Vagina (tissue), 2 donors: ENCODE data around the gene IL16.

ENCODE experiments used
- POLR2A ChIP-seq, 2 donors: fragments of 450-650 bp; IDR thresholded peaks; one replicate each; pipeline ENCODE4 v1.6.1; 2017; ENCODE audit warnings: antibody characterized with exemption in 2 of 2, mild to moderate bottlenecking in 2 of 2, moderate library complexity in 2 of 2
- POLR2AphosphoS5 ChIP-seq, 2 donors: sonication (generic); formaldehyde crosslinking; IDR thresholded peaks; one replicate each; pipeline ENCODE4 v1.9.0; 2017; ENCODE audit warnings: antibody characterized with exemption in 2 of 2, mild to moderate bottlenecking in 2 of 2, low read depth in 1 of 2; ENCODE audit not compliant: insufficient read depth in 1 of 2
- TF ChIP-seq, protein P1 (sequence below), 3 experiments: fragments of 450-650 bp in 2 of 3; fragments of 200-600 bp in 1 of 3; sonication (generic) in 1 of 3; IDR thresholded peaks; one replicate each; pipeline ENCODE4 v1.5.1; 2017 to 2019; ENCODE audit warnings: antibody characterized with exemption in 3 of 3, mild to moderate bottlenecking in 2 of 3, moderate library complexity in 2 of 3

DNA sequence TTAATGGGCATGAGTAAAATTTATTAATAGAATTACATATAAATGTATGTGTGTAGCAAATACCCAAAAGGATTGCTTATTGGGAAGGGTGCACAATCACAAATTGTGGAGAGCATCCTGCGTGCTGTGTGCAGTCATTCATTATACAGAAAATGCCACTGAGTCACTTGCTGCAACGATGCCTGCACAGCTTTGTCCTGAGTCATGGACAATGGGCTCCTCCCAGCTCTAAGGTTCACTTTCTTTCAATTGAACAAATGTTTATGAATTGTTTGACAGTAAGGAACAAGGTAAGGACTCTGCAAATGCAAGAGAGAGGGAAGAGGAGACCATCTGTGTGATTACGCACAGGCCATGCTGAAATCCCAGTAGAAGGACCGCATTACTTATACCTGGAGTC is 43.9 kb upstream of the IL16 start:
- TF ChIP-seq, protein P1, sequence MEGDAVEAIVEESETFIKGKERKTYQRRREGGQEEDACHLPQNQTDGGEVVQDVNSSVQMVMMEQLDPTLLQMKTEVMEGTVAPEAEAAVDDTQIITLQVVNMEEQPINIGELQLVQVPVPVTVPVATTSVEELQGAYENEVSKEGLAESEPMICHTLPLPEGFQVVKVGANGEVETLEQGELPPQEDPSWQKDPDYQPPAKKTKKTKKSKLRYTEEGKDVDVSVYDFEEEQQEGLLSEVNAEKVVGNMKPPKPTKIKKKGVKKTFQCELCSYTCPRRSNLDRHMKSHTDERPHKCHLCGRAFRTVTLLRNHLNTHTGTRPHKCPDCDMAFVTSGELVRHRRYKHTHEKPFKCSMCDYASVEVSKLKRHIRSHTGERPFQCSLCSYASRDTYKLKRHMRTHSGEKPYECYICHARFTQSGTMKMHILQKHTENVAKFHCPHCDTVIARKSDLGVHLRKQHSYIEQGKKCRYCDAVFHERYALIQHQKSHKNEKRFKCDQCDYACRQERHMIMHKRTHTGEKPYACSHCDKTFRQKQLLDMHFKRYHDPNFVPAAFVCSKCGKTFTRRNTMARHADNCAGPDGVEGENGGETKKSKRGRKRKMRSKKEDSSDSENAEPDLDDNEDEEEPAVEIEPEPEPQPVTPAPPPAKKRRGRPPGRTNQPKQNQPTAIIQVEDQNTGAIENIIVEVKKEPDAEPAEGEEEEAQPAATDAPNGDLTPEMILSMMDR (IDR thresholded peaks at IDR 0.05): no peak
- TF ChIP-seq POLR2A (IDR thresholded peaks at IDR 0.05) (no peak), POLR2AphosphoS5 (IDR thresholded peaks at IDR 0.05; ENCODE audit: insufficient read depth in 1 of 2, low read depth in 1 of 2) (no peak)
